Neutrophil (primary cell): Measurements from ENCODE around the gene GLT1D1.

Source experiments
- H3K27ac ChIP-seq: fragments of 200-600 bp; sonication (generic); 2 replicates; pipeline ENCODE4 v1.5.1; 2016; ENCODE audit warnings: mild to moderate bottlenecking, moderate library complexity
- H3K27me3 ChIP-seq: fragments of 200-600 bp; sonication (generic); 2 replicates; pipeline ENCODE4 v1.6.0; 2016; ENCODE audit warnings: mild to moderate bottlenecking
- H3K36me3 ChIP-seq: fragments of 200-600 bp; sonication (generic); 2 replicates; pipeline ENCODE4 v1.5.1; 2017
- H3K4me1 ChIP-seq, 2 experiments: fragments of 200-600 bp in 1 of 2; sonication (generic) in 1 of 2; 1 replicate in 1 of 2; 2 replicates in 1 of 2; pipeline versions ENCODE4 v1.5.1 to v1.6.1; 2013 to 2016; ENCODE audit warnings: low read depth in 1 of 2, low read length in 1 of 2, mild to moderate bottlenecking in 1 of 2, moderate library complexity in 1 of 2; ENCODE audit not compliant: control insufficient read depth in 1 of 2, insufficient read depth in 1 of 2
- H3K4me3 ChIP-seq, 2 experiments: fragments of 200-600 bp in 1 of 2; sonication (generic) in 1 of 2; 1 replicate in 1 of 2; 2 replicates in 1 of 2; pipeline ENCODE4 v1.5.1; 2013 to 2016; ENCODE audit warnings: low read depth in 1 of 2, low read length in 1 of 2, mild to moderate bottlenecking in 1 of 2, moderate library complexity in 1 of 2
- H3K9me3 ChIP-seq: fragments of 200-600 bp; sonication (generic); 2 replicates; pipeline ENCODE4 v1.5.1; 2016
- CTCF ChIP-seq: fragments of 200-600 bp; sonication (generic); IDR thresholded peaks from 2 replicates; pipeline ENCODE4 v1.5.1; 2016; ENCODE audit warnings: antibody characterized with exemption

The GLT1D1 gene

GRCh38 chr12:128976120-128976738, 123.0 kb downstream of the GLT1D1 start:
- Histone ChIP-seq H3K4me3 (no peak overlapping the region), H3K36me3 (peaks cover 88% of the 10 kb centered on the region), H3K4me1 (no peaks in the 10 kb centered on the region), H3K27me3 (no peaks in the 10 kb centered on the region), H3K9me3 (no peaks in the 10 kb centered on the region), H3K27ac (peak overlapping the region; percentile 49)
- peak; percentile 20 for TF ChIP-seq CTCF

- Histone ChIP-seq H3K27me3 (no peaks in the 10 kb centered on the region), H3K36me3 (peaks cover 93% of the 10 kb centered on the region), H3K27ac (no peak overlapping the region), H3K9me3 (no peaks in the 10 kb centered on the region), H3K4me1 (no peaks in the 10 kb centered on the region), H3K4me3 (no peak overlapping the region)
- TF ChIP-seq CTCF, result no peak
Measured at GRCh38 chr12:128977441-128977840, 124.2 kb downstream of the GLT1D1 start.

GRCh38 chr12:128978067-128978466, 124.8 kb downstream of the GLT1D1 start:
- H3K36me3 ChIP-seq, result peaks cover 96% of the 10 kb centered on the region
- TF ChIP-seq CTCF, result no peak
- H3K27me3 ChIP-seq, result no peaks in the 10 kb centered on the region
- no peak overlapping the region for H3K4me3 ChIP-seq
- H3K9me3 ChIP-seq, result no peaks in the 10 kb centered on the region
- H3K27ac ChIP-seq, result no peak overlapping the region
- no peaks in the 10 kb centered on the region for H3K4me1 ChIP-seq

GRCh38 chr12:128980623-128981022, 127.3 kb downstream of the GLT1D1 start:
- TF ChIP-seq CTCF, result no peak
- H3K27me3 ChIP-seq, result no peaks in the 10 kb centered on the region
- no peaks in the 10 kb centered on the region for H3K9me3 ChIP-seq
- H3K4me3 ChIP-seq, result no peak overlapping the region
- H3K36me3 ChIP-seq, result peaks cover 100% of the 10 kb centered on the region
- no peaks in the 10 kb centered on the region for H3K4me1 ChIP-seq
- no peak overlapping the region for H3K27ac ChIP-seq

GRCh38 chr12:128981971-128982533, 128.8 kb downstream of the GLT1D1 start:
- H3K4me1 ChIP-seq, result no peaks in the 10 kb centered on the region
- no peak for TF ChIP-seq CTCF
- H3K27ac ChIP-seq, result no peak overlapping the region
- H3K4me3 ChIP-seq, result no peak overlapping the region
- no peaks in the 10 kb centered on the region for H3K9me3 ChIP-seq
- H3K27me3 ChIP-seq, result no peaks in the 10 kb centered on the region
- H3K36me3 ChIP-seq, result peaks cover 97% of the 10 kb centered on the region
